Lower leg skin (tissue), 4 donors: ENCODE results near the gene ITGA7. TPM values are rescaled to one million over a fixed set of nuclear protein-coding genes. Genes with fewer than 3 reads are reported as not detected.

Source experiments
- DNase-seq, 2 donors: peaks; one replicate each; pipeline ENCODE4 v3.0.0-alpha.2; 2019; ENCODE audit warnings: low spot score in 2 of 2
- H3K4me3 ChIP-seq: fragments of 200-600 bp; sonication (generic); 2 replicates; pipeline ENCODE4 v1.5.1; 2017; ENCODE audit warnings: mild to moderate bottlenecking, low read depth; ENCODE audit not compliant: poor library complexity, severe bottlenecking
- POLR2A ChIP-seq, 2 donors: fragments of 450-650 bp; IDR thresholded peaks; one replicate each; pipeline ENCODE4 v1.6.1; 2016 to 2017; ENCODE audit warnings: antibody characterized with exemption in 2 of 2, mild to moderate bottlenecking in 1 of 2, moderate library complexity in 1 of 2
- WGBS, 2 donors: methylation state at CpG; one replicate each; pipeline ENCODE4 v1.1.5; 2018; 5-methylcytosine and 5-hydroxymethylcytosine counted together
- intact Hi-C: fragments of 100-400 bp; cut with DNase I; formaldehyde crosslinking; loops from one replicate; pipeline ENCODE4 v1.15.0; 2023; ENCODE audit warnings: low total_unique reads
- total RNA-seq, 4 donors: library from RNA; depleted of rRNA; stranded (reverse); fragments of >200 nt; gene quantifications; one replicate each; pipeline ENCODE4 v1.1.0, GENCODE V29; 2016
- TF ChIP-seq, protein P1 (sequence below), 3 donors: fragments of 450-650 bp; IDR thresholded peaks; one replicate each; pipeline ENCODE4 v1.5.1; 2016; ENCODE audit warnings: antibody characterized with exemption in 3 of 3, mild to moderate bottlenecking in 3 of 3, moderate library complexity in 2 of 3

ITGA7 gene
- total RNA-seq, 4 donors from 2014 or later: 11.0 to 20.9 (median 12.8) TPM

DNA sequence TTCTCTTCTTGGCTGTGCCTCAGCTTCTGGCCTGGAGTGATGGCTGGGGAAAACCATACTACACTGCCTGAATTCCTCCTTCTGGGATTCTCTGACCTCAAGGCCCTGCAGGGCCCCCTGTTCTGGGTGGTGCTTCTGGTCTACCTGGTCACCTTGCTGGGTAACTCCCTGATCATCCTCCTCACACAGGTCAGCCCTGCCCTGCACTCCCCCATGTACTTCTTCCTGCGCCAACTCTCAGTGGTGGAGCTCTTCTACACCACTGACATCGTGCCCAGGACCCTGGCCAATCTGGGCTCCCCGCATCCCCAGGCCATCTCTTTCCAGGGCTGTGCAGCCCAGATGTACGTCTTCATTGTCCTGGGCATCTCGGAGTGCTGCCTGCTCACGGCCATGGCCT lies 70.9 kb downstream of the ITGA7 start, which contains the start of gene OR10P1:
Gene OR10P1, plus strand, starts transcription at position 40 of the 400 bp plus-strand sequence. Its CDS starts 0 bp downstream, at position 40.
- WGBS, 2 donors: 86 to 96% methylated on average over 6 of the region's 6 CpGs
- no peak for TF ChIP-seq POLR2A (IDR thresholded peaks at IDR 0.05)
- TF ChIP-seq, protein P1, sequence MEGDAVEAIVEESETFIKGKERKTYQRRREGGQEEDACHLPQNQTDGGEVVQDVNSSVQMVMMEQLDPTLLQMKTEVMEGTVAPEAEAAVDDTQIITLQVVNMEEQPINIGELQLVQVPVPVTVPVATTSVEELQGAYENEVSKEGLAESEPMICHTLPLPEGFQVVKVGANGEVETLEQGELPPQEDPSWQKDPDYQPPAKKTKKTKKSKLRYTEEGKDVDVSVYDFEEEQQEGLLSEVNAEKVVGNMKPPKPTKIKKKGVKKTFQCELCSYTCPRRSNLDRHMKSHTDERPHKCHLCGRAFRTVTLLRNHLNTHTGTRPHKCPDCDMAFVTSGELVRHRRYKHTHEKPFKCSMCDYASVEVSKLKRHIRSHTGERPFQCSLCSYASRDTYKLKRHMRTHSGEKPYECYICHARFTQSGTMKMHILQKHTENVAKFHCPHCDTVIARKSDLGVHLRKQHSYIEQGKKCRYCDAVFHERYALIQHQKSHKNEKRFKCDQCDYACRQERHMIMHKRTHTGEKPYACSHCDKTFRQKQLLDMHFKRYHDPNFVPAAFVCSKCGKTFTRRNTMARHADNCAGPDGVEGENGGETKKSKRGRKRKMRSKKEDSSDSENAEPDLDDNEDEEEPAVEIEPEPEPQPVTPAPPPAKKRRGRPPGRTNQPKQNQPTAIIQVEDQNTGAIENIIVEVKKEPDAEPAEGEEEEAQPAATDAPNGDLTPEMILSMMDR (IDR thresholded peaks at IDR 0.05): no peak
- no peak within 1 kb of the TSS for H3K4me3 ChIP-seq
- intact Hi-C loops: no loop called here
- no peak for DNase-seq

DNA sequence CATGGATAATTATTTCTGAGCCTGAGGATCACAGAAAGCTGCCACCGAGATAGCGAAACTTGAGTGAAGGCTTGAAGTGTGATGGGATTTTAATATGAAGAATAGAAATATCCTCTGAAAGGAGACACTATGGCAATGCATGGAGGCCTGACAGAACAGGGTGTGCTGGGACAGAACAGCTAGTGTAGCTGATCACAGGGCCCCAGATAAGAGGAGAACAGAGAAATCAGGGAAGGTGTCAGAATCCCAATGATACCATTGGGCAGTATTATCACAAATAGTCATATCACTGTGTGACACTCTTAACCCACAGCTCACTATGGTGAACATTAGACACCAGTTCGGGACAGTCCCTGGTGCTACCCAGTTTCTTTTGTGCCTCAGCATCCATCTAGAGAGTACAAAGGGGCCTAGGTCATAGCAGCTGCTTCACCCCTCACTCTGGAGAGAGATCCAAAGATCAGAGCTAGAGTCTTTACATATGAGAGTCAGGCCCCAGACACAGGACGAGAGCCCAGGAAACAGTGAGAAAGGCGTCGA lies 71.5 kb downstream of the ITGA7 start:
- no peak for TF ChIP-seq POLR2A (IDR thresholded peaks at IDR 0.05)
- TF ChIP-seq, protein P1 (IDR thresholded peaks at IDR 0.05): no peak
- DNase-seq: no peak
- intact Hi-C loops: no loop called here
- no peak overlapping the region for H3K4me3 ChIP-seq
- WGBS, 2 donors: 87 to 94% methylated on average over 6 of the region's 6 CpGs

Other genes starting within 250 kb of the ITGA7 start
- gene OR6C70, start 237.8 kb downstream of the ITGA7 start, total RNA-seq: not detected
- not detected for gene OR6C68, start 215.5 kb downstream of the ITGA7 start, total RNA-seq
- not detected for gene OR6C4, start 158.3 kb downstream of the ITGA7 start, total RNA-seq
- not detected for gene OR2AP1, start 135.4 kb downstream of the ITGA7 start, total RNA-seq
- not detected for gene OR10P1, start 71.0 kb downstream of the ITGA7 start, total RNA-seq
- 100 to 1,000 TPM; 114 to 167 (median 138) TPM for gene BLOC1S1, start 8.1 kb upstream of the ITGA7 start, total RNA-seq
- 1 to 10 TPM; 2.5 to 8.9 (median 4.3) TPM for gene RDH5, start 12.5 kb upstream of the ITGA7 start, total RNA-seq
- 100 to 1,000 TPM; 151 to 408 (median 196) TPM for gene CD63, start 21.1 kb upstream of the ITGA7 start, total RNA-seq
- 1 to 10 TPM in 1 of 4 donors, under 1 TPM in 3; 0.23 to 2.7 (median 0.57) TPM for gene GDF11, start 35.2 kb upstream of the ITGA7 start, total RNA-seq
- 10 to 100 TPM; 36.8 to 62.1 (median 59.6) TPM for gene SARNP, start 109.8 kb upstream of the ITGA7 start, total RNA-seq
- 10 to 100 TPM; 10.7 to 21.5 (median 17.8) TPM for gene ORMDL2, start 110.1 kb upstream of the ITGA7 start, total RNA-seq
- gene DNAJC14, start 121.7 kb upstream of the ITGA7 start, total RNA-seq: 10 to 100 TPM; 25.8 to 39.3 (median 36.1) TPM
- 1 to 10 TPM; 3.4 to 9.0 (median 5.1) TPM for gene MMP19, start 135.0 kb upstream of the ITGA7 start, total RNA-seq
- gene PYM1, start 220.0 kb upstream of the ITGA7 start, total RNA-seq: 10 to 100 TPM; 46.8 to 63.7 (median 49.1) TPM
- gene DGKA, start 223.3 kb upstream of the ITGA7 start, total RNA-seq: 100 to 1,000 TPM; 139 to 354 (median 176) TPM